NCI-H1694 treated with DMSO at 0.1 percent for 48 hours (cell line): ENCODE measurements around the gene RNPEPL1.
"Not testable (repeated sequence)": the region's sequence is repeated elsewhere in the genome, so short reads cannot be mapped to it uniquely, and the experiment has no call there.

ENCODE experiments used
- DNase-seq: peaks from one replicate; lab custom pipeline; 2025; lab: John Stamatoyannopoulos, UW

The RNPEPL1 gene

DNA sequence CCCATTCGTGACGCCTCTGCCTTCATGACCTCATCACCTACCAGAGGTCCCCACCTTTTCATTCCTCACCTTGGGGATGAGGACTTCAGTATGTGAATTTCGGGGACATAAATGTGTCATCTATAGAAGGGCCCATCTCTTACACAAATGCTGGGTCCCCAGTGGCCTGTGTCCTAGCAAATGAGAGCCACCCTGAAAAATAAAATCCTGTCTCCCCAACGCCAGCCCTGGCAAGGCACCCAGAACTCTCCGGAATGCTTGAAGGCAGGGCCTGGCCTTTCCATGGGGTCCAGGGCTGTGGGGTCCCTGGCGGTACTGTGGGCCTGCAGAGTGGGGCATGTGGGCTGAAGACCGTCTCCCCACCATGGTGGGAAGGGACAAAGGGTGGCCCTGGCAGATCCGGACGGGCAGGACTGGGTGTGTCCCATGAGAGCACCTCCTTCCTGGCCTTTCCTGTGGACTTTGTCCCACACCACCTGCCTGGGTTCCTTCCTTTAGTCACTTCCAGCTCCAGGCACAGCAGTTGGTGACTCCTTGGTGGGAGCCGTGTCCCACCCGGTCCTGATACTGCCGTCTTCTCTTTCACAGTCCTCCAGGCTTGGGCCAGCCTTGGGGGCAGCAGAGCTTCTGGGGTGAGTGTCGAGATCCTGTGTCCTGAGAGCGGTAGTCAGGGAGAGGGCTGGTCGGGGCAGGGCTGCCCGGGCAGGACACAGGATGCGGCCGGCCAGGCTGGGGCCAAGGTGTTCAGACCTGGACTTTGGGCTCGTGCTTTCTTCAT, 36.8 kb downstream of the RNPEPL1 start:
- no peak for DNase-seq

- no peak for DNase-seq
Measured at GRCh38 chr2:240605867-240606743, 37.8 kb downstream of the RNPEPL1 start.

DNA sequence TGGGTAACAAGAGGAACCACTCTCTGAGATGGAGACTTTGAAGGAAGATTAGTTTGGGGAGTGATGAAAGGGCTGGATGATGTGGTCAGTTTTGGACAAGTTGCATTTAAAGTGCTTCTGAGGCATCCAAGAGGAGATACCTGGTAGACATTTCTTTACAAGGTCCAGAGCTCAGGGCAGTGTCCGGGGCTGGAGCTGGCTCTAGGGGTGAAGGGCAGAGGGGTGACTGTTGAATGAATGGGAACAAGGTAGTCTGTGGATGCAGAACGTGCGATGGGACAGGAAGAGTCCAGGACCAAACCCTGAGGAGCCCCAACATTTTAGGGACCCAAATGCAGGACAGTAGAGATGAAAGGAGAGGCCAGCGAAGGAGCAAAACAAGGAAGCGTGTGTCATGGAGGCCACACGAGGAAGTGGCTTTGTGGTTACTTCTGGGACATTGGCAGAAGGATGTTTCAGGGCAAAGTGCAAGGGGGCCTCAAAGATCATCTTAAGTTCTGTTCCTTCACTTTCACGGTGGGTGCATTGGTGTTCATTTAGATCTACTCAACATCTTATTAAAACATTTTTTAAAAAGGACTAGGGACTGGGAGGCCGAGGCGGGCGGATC, 43.4 kb downstream of the RNPEPL1 start:
- no peak for DNase-seq

- no peak for DNase-seq
Measured at GRCh38 chr2:240613781-240614180, 45.5 kb downstream of the RNPEPL1 start.

GRCh38 chr2:240614391-240614790, 46.1 kb downstream of the RNPEPL1 start:
- DNase-seq: no peak

- no peak for DNase-seq
Measured at GRCh38 chr2:240615396-240615795, 47.1 kb downstream of the RNPEPL1 start.

DNA sequence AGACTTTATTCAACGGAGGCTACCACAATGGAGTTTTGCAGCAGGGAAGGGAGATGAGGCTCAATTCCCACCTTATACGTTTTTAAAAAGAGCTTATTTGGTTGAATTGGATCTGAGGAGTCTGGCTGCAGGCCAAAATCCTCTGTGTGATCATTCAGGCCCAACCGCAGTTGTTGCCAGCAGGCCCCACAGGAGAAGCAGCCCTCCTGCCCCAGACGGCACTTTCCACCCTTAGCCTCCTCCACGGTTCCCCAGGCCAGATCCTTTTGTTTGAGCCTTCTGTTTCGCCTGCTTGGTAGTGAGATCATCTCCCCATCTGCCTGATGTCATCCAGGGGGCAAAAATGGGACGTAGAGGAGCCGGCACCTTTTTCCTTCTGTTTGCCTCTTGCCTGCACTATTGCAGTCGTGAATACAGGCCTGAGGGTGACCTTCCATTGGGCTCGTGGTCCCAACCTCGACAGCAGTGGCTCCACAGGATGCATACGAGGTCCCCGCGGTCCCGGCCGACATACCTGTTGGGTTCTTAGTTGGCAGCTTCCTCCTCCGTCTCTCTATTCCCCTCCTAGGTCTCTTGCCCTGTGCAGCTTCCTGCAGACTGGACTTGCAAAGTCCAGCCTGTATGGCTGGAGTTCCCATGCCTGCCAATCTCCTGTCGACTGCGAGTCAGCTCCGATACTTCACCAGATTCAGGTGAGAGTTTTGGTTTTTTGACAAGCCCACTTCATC, 47.7 kb downstream of the RNPEPL1 start:
- DNase-seq: no peak

GRCh38 chr2:240616860-240617666, 48.8 kb downstream of the RNPEPL1 start:
- DNase-seq: not testable (repeated sequence)

DNA sequence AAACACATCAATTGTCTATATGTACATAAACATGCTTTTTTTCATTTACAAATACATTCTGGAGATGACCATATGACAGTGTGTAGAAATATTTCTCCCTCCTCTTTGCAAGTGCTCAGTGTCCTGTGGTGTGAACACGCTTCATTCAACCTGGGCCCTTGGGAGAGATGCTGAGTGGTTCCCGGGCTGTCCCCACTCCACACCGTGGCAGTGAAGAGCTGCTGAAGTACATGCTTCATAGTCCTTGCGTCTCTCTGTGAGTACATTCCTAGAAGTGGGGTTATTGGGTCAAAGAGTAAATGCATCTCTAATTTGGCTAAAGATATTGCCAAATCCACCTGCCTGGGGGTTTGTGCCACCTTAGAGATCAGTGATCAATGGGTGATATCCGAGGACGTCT, 50.5 kb downstream of the RNPEPL1 start:
- DNase-seq: no peak

DNA sequence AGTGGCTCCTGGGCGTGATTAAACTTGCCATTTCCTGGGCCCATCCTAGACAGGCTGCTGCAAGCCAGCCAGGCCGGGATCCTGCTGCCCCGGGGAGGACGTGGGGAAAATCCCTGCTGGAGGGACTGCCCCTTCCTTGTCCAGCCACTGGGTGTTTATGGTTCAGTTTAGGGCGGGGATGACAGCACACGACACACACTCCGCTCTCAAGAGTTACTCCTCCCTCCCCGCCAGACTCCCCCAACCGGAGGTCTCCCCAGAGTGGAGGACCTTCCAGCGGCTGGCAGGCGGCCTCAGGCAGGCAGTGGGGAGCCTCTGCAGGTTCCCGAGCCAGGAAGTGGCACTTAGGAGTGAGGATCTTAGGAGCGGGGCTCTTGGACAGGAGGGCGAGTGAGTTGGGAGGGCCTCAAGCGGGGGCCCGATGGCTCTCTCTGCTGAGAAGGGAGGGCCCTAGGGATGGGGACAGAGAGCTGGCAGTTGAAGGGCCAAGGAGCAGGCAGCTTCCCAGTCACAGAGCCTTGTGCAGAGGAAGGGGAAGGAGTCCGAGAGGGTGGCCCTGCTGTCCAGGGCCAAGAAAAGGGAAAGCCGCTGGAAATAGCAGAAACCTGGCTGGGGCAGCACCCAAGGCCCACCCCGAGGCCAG, 51.3 kb downstream of the RNPEPL1 start:
- no peak for DNase-seq

DNA sequence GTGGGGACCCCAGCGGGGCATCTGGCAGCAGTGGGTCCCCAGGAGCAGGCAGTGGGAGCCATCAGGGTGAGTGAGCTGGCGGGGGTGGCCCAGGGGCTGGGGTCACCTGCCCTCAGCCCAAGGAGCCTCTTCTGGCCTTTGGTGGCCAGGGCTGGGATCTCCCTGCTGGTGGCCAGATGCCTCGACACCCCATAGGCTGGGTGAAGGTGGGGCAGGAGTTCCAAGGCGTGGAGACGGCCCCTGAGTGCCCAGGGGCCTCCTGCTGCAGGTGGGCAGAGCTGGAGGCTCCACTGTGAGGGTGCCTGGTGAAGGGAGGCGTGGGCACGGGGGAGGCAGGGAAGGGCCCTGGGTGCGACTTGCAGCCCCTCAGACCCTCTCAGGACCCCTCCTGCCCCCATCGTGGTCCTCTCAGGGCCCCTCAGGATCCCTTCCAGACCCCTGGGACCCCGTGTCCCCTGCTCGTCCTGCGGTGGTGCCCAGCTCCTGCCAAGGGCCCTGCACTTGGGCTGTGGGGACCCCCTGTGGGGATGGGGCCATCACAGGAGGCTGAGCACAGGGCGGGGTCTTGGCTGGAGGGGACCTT, 52.0 kb downstream of the RNPEPL1 start:
- no peak for DNase-seq

DNA sequence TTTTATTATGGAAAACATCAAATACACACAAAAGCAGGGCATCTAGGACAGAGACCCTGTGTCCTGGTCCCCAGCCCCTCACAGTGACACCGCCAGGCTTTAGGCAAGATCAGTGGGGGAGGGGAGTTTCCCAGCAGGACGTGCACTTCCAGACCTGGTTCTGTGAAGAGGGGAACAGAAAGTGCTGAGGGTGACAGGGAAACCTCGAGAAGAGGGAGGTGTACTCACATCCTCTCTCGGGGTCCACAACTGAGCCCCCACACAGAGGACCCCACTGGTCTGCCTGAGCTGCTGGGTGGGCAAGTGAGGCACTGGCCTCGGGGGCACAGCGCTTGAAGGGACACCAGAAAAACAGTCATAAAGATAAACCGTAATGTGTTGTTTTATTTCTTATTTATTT, 52.6 kb downstream of the RNPEPL1 start:
- DNase-seq: no peak

DNA sequence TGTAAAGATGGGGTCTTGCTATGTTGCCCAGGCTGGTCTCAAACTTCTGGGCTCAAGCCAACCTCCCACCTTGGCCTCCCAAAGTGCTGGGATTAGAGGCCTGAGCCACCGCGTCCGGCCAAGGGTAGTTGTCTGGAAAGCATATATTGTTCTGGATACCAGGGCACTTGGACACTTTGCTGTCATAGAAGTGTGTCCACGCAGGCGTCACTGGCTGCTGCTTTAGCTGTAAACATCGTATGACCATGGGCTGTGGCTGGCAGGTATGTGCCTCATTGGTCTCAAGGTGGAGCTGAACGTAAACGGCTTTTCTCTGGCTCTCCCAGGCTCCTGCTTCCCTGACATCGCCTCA, 53.8 kb downstream of the RNPEPL1 start:
- no peak for DNase-seq

DNA sequence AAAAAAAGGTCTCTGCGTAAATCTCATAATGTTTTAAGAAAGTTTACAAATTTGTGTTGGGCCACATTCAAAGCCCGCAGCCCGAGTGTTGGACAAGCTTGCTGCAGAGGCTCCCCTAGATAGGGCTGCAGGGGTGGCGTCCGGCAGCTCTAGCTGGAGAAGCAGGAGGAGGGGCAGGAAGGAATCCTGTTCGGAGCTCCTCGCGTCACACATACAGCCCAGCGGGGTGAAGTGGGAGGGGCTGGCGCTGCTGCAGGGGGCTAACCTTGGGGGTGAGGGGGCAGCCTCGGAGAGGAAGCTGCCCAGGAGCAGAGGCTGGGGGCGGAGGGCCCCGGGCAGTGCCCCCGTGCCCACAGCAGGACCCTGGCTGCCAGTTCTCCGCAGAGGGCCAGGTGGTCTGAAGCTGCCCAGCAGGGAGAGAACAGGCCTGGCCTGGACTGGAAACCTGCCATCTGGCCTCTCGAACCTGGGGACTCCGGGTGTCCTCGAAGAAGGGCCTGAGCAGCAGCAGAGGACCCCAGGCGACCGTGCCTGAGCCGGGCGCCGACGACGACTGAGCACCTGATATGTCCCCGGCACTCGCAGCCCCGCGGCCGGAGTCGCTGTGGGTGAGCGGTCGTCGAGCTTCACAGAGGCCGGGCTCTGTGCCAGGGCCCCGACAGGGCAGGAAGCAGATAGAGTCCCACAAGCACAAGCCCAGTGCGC, 54.4 kb downstream of the RNPEPL1 start:
- no peak for DNase-seq

DNA sequence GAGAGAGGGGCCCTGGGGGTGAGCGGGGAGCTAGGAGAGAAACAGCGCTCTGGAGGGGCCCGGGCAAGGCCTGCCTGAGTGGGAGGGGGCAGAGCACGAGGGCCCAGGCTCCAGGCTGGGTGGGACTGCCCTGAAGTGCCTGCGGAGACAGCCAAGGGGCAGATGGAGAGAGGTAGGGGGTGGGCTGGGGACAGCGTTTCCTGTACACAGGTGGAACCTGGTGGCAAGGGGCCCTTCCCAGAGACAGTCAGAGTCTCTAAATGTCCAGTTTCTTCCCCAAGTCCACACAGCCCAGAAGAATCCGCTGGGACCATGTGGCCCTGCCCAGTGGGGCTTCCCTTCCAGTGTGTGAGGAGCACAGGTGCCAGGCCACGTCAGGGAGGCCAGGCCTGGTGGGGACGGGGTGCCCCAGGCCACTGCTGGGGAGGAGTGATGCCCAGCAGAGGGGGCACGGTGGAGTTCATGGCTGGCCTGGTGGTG, 55.3 kb downstream of the RNPEPL1 start:
- no peak for DNase-seq

DNA sequence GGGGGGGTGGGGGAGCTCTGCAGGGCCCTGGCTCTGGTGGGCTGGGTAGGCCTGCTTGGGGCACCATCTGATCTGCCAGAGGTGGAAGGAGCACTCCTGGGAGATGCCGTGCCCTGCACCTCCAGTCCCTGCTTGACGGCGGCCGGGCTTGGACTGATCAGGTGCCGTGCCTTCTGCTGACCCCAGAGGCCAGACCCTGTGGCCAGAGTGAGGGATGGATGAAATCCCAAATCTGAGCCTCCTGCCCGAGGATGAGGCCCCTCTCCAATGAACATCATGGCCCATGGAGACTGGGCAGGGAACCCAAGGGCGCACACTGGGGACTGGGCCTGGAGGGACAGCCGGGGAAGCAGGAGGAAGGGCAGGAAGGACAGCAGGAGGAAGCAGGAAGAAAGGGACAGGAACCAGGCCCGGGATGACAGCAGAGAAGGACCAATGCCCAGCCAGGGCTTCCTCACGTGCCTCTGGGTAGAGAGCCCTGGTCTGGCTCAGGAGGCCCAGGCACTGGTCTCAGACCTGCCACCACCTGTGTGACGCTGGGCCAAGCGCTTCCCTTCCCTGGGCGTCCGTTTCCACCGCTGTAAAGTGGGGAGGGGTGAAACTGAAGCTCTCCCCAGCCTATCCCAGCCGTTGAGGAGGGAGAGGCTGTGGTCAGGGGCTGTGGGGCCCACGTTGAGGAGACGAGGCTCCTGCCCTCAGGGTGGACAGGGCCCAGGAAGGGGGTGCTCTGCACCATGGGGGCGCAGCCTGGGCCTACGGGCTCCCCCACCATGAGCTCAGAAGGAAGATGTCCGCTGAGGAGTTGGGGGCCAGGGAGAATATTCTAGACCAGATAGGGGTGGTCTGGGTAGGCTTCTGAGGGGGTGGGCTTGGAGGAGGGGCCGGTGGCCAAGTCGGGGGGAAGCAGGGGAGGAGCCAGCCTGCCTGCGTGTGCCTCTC, 56.0 kb downstream of the RNPEPL1 start:
- no peak for DNase-seq

DNA sequence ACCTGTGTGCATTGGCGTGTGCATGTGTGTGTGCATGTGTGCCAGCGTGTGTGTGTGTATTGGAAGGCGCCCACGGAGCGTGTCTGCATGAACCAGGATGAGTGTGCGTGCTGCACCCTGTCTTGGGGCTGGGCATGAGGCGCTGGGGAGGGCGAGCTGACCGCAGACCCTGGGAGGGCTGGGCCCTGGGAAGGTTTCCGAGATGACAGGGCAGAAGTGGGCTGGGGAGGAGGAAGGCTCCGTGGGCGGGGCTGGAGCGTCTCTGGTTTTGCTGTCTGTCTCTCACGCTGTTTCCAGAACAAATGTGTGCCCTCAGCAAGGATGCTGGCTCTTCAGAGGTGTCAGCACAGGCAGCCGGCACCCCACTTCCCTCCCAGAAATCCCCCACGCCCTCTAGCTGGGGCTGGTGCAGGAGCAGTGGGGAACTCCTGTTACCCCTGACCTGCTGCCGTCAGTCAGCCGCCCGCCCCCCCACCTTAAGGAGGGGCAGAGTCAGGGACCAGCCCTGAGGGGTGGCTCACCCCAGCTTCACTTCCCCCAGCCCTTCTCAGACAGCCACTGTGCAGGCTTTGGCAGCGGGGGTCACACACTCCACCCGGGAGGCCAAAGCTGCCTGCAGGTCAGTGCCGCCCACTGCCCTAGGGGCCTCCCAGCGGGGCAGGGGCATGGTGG, 56.8 kb downstream of the RNPEPL1 start, which contains the start of gene GPR35:
Gene GPR35, plus strand, starts transcription at position 531 of the 672 bp plus-strand sequence. CDS start 4,473 bp downstream, outside the sequence.
- no peak for DNase-seq
